Stimulated activated CD4-positive, alpha-beta T cell treated with anti-CD3 and anti-CD28 coated beads, Interleukin-4, amount 100 ng/mL, for 4 hours (primary cell): ENCODE results near the gene RPUSD3.

ENCODE experiments used
- DNase-seq, 2 experiments: peaks; one replicate each; pipeline ENCODE4 v3.0.0-alpha.2; 2020

The RPUSD3 gene

GRCh38 chr3:9828801-9829755, 14.7 kb downstream of the RPUSD3 start:
- DNase-seq = no peak

GRCh38 chr3:9826815-9827573, 16.8 kb downstream of the RPUSD3 start:
- no peak for DNase-seq

GRCh38 chr3:9825451-9826040, 18.3 kb downstream of the RPUSD3 start:
- DNase-seq = no peak

GRCh38 chr3:9820946-9821345, 22.9 kb downstream of the RPUSD3 start:
- no peak for DNase-seq

GRCh38 chr3:9820543-9820942, 23.3 kb downstream of the RPUSD3 start:
- DNase-seq = no peak

GRCh38 chr3:9818666-9819335, 25.0 kb downstream of the RPUSD3 start:
- DNase-seq = no peak

GRCh38 chr3:9817436-9817835, 26.4 kb downstream of the RPUSD3 start:
- DNase-seq = no peak

GRCh38 chr3:9815986-9816385, 27.8 kb downstream of the RPUSD3 start:
- DNase-seq = no peak

- no peak for DNase-seq
These were observed 30.8 kb downstream of the RPUSD3 start for GRCh38 chr3:9812870-9813483.

- no peak for DNase-seq
These were observed 33.0 kb downstream of the RPUSD3 start for GRCh38 chr3:9810846-9811245.

GRCh38 chr3:9810433-9810770, 33.4 kb downstream of the RPUSD3 start:
- no peak for DNase-seq

GRCh38 chr3:9809615-9810432, 34.0 kb downstream of the RPUSD3 start, which contains the start of gene TTLL3:
Gene TTLL3 (plus strand): TSS chr3:9810262. CDS start chr3:9810662, 400 bp downstream.
- DNase-seq = peak; percentile 19 to 43

- DNase-seq = no peak
These were observed 34.6 kb downstream of the RPUSD3 start for GRCh38 chr3:9809239-9809614.

GRCh38 chr3:9808345-9809037, 35.3 kb downstream of the RPUSD3 start:
- DNase-seq = peak; percentile 34 to 46

GRCh38 chr3:9807981-9808344, 35.8 kb downstream of the RPUSD3 start:
- no peak for DNase-seq

- DNase-seq = no peak
These were observed 36.9 kb downstream of the RPUSD3 start for GRCh38 chr3:9806688-9807589.

GRCh38 chr3:9806137-9806536, 37.7 kb downstream of the RPUSD3 start:
- no peak for DNase-seq

GRCh38 chr3:9804996-9805395, 38.8 kb downstream of the RPUSD3 start:
- DNase-seq = no peak

GRCh38 chr3:9803494-9803893, 40.3 kb downstream of the RPUSD3 start:
- no peak for DNase-seq

- no peak for DNase-seq
These were observed 43.3 kb downstream of the RPUSD3 start for GRCh38 chr3:9800529-9800928.
